Keratinocyte (primary cell): ENCODE results near the gene GAP43. TPM values are rescaled to one million over a fixed set of nuclear protein-coding genes. Genes with fewer than 3 reads are reported as not detected.
"Not testable (repeated sequence)": the region's sequence is repeated elsewhere in the genome, so short reads cannot be mapped to it uniquely, and the experiment has no call there.

ENCODE experiments used
- DNase-seq: peaks from one replicate; pipeline ENCODE4 v3.0.0-alpha.2; 2011; ENCODE audit warnings: low read depth, missing footprints, low spot score
- FAIRE-seq: peaks from 2 replicates; lab custom pipeline; 2011; peaks lifted over from hg19 to GRCh38; lab: Jason Lieb, UNC
- H2AFZ ChIP-seq: 2 replicates; pipeline ENCODE4 v1.6.0; 2012; ENCODE audit warnings: low read length, control low read depth, inconsistent platforms; ENCODE audit not compliant: control insufficient read depth
- H3K27ac ChIP-seq: 2 replicates; pipeline ENCODE4 v1.5.1; 2011; ENCODE audit warnings: low read length; ENCODE audit not compliant: control insufficient read depth, insufficient read depth
- H3K27me3 ChIP-seq: 3 replicates; pipeline ENCODE4 v1.6.0; 2011; ENCODE audit warnings: low read length; ENCODE audit not compliant: control insufficient read depth, insufficient read depth; ENCODE audit errors: extremely low read depth
- H3K36me3 ChIP-seq, 2 experiments: 2 replicates in 1 of 2; 3 replicates in 1 of 2; pipeline ENCODE4 v1.5.1; 2011; ENCODE audit warnings: low read length in 2 of 2, mild to moderate bottlenecking in 1 of 2; ENCODE audit not compliant: control insufficient read depth in 2 of 2, insufficient read depth in 2 of 2; ENCODE audit errors: extremely low read depth in 1 of 2
- H3K4me1 ChIP-seq: 3 replicates; pipeline ENCODE4 v1.5.1; 2011; ENCODE audit warnings: low read length; ENCODE audit not compliant: control insufficient read depth, insufficient read depth; ENCODE audit errors: extremely low read depth
- H3K4me2 ChIP-seq: 3 replicates; pipeline ENCODE4 v1.6.0; 2011; ENCODE audit warnings: low read depth, low read length; ENCODE audit not compliant: control insufficient read depth, insufficient read depth; ENCODE audit errors: extremely low read depth
- H3K4me3 ChIP-seq, 3 experiments: fragments of 200-600 bp in 1 of 3; sonication (generic) in 1 of 3; 2 replicates in 2 of 3; 3 replicates in 1 of 3; pipeline ENCODE4 v1.5.1; 2011 to 2016; ENCODE audit warnings: low read length in 3 of 3, mild to moderate bottlenecking in 3 of 3, control low read depth in 2 of 3, inconsistent platforms in 1 of 3, low read depth in 1 of 3, mixed read lengths in 1 of 3, mixed run types in 1 of 3, moderate library complexity in 1 of 3; ENCODE audit not compliant: control insufficient read depth in 2 of 3, insufficient read depth in 2 of 3; ENCODE audit errors: extremely low read depth in 1 of 3
- H3K79me2 ChIP-seq: 2 replicates; pipeline ENCODE4 v1.6.0; 2012; ENCODE audit warnings: low read length; ENCODE audit not compliant: control insufficient read depth, insufficient read depth
- H3K9ac ChIP-seq: 3 replicates; pipeline ENCODE4 v1.6.0; 2011; ENCODE audit warnings: low read length; ENCODE audit not compliant: control insufficient read depth, insufficient read depth; ENCODE audit errors: extremely low read depth
- H3K9me1 ChIP-seq: 3 replicates; pipeline ENCODE4 v1.6.0; 2011; ENCODE audit warnings: low read length; ENCODE audit not compliant: control insufficient read depth, insufficient read depth; ENCODE audit errors: extremely low read depth
- H3K9me3 ChIP-seq: 2 replicates; pipeline ENCODE4 v1.5.1; 2012; ENCODE audit warnings: low read depth, low read length; ENCODE audit not compliant: control insufficient read depth
- H4K20me1 ChIP-seq: 3 replicates; pipeline ENCODE4 v1.6.0; 2011; ENCODE audit warnings: low read length; ENCODE audit not compliant: control insufficient read depth, insufficient read depth; ENCODE audit errors: extremely low read depth
- EZH2 ChIP-seq: IDR thresholded peaks from one replicate; pipeline ENCODE4 v1.6.1; 2012; ENCODE audit warnings: inconsistent platforms, mild to moderate bottlenecking, low read length, moderate library complexity
- dilution Hi-C: fragments of 300-500 bp; cut with MboI; formaldehyde crosslinking; loops from one replicate; pipeline ENCODE4 v1.7.0; 2020; ENCODE audit warnings: low sequenced_read_pairs; ENCODE audit not compliant: extremely low pct_ligation_motif_present
- polyA plus RNA-seq, 5 experiments: library from polyadenylated mRNA; depleted of rRNA in 3 of 5; stranded (reverse) in 3 of 5; stranded (forward) in 1 of 5; unstranded in 1 of 5; fragments of >200 nt; gene quantifications; 1 replicate in 1 of 5; 2 replicates in 3 of 5; 3 replicates in 1 of 5; pipeline versions ENCODE4 v1.2.1 to v1.2.3, GENCODE V29; 2011 to 2012; ENCODE audit warnings: missing spikeins in 2 of 5, low read depth in 1 of 5, low replicate concordance in 1 of 5
- TF ChIP-seq, protein P1 (sequence below), 3 experiments: IDR thresholded peaks in 1 of 3; conservative IDR thresholded peaks in 1 of 3; optimal IDR thresholded peaks in 1 of 3; 2 replicates in 2 of 3; 3 replicates in 1 of 3; pipeline versions ENCODE3 to v1.5.1; 2011; ENCODE audit warnings: low read length in 3 of 3, mild to moderate bottlenecking in 3 of 3, moderate library complexity in 2 of 3, control low read depth in 1 of 3, inconsistent platforms in 1 of 3; ENCODE audit not compliant: insufficient read depth in 2 of 3; ENCODE audit errors: extremely low read depth in 1 of 3

GAP43 gene
- polyA plus RNA-seq, 1 donor (not counting 4 experiments of a cell fraction or from before 2014, with no cell fraction given), result not detected

DNA sequence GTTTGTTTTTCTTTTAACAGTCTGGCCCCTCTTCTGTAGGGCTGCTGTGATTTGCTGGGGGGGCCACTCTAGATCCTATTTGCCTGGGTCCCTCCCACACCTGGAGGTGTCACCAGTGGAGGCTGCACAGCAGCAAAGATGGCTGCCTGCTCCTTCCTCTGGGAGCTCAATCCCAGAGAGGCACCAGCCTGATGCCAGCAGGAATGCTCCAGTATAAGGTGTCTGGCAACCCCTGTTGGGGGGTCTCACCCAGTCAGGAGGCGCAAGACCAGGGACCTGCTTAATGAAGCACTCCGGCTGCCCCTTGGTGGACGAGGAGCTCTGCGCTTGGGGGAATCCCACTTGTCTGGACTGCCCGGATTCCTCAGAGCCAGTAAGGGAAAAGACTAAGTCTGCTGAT is 118.3 kb downstream of the GAP43 start:
- TF ChIP-seq, protein P1, sequence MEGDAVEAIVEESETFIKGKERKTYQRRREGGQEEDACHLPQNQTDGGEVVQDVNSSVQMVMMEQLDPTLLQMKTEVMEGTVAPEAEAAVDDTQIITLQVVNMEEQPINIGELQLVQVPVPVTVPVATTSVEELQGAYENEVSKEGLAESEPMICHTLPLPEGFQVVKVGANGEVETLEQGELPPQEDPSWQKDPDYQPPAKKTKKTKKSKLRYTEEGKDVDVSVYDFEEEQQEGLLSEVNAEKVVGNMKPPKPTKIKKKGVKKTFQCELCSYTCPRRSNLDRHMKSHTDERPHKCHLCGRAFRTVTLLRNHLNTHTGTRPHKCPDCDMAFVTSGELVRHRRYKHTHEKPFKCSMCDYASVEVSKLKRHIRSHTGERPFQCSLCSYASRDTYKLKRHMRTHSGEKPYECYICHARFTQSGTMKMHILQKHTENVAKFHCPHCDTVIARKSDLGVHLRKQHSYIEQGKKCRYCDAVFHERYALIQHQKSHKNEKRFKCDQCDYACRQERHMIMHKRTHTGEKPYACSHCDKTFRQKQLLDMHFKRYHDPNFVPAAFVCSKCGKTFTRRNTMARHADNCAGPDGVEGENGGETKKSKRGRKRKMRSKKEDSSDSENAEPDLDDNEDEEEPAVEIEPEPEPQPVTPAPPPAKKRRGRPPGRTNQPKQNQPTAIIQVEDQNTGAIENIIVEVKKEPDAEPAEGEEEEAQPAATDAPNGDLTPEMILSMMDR (optimal IDR thresholded peaks at IDR 0.05 in 1 of 3, IDR thresholded peaks at IDR 0.05 in 1 of 3, conservative IDR thresholded peaks at IDR 0.05 in 1 of 3; ENCODE audit: extremely low read depth in 1 of 3, insufficient read depth in 2 of 3, low read length in 3 of 3), result no peak
- no peak for TF ChIP-seq EZH2
- dilution Hi-C loops, result no loop called here

GRCh38 chr3:115744516-115744915 is 121.2 kb downstream of the GAP43 start:
- dilution Hi-C loops, H3K4me3 ChIP-seq, H4K20me1 ChIP-seq, H3K9me3 ChIP-seq, FAIRE-seq, H3K36me3 ChIP-seq, H3K79me2 ChIP-seq, H3K27me3 ChIP-seq, H3K4me2 ChIP-seq, H3K4me1 ChIP-seq, H3K27ac ChIP-seq, H3K9me1 ChIP-seq, DNase-seq, H3K9ac ChIP-seq, H2AFZ ChIP-seq: not testable (repeated sequence)

More for the DNA sequence above, 118.3 kb downstream of the GAP43 start:
- no peaks in the 10 kb centered on the region for H4K20me1 ChIP-seq
- no peaks in the 10 kb centered on the region for H3K79me2 ChIP-seq
- H3K36me3 ChIP-seq, result no peaks in the 10 kb centered on the region
- H3K27ac ChIP-seq, result no peak overlapping the region
- no peak overlapping the region for H3K9ac ChIP-seq
- FAIRE-seq, result no peak
- DNase-seq, result no peak
- H3K4me1 ChIP-seq, result no peaks in the 10 kb centered on the region
- H2AFZ ChIP-seq, result no peak overlapping the region
- no peaks in the 10 kb centered on the region for H3K27me3 ChIP-seq
- H3K9me1 ChIP-seq, result no peaks in the 10 kb centered on the region
- H3K9me3 ChIP-seq, result no peaks in the 10 kb centered on the region
- no peak overlapping the region for H3K4me3 ChIP-seq
- H3K4me2 ChIP-seq, result no peak overlapping the region

- H3K9me1 ChIP-seq, H3K4me3 ChIP-seq, DNase-seq, H3K79me2 ChIP-seq, H3K9me3 ChIP-seq, FAIRE-seq, H3K4me2 ChIP-seq, H3K9ac ChIP-seq, dilution Hi-C loops, H3K27ac ChIP-seq, H3K4me1 ChIP-seq, H3K27me3 ChIP-seq, H4K20me1 ChIP-seq, H2AFZ ChIP-seq, H3K36me3 ChIP-seq: not testable (repeated sequence)
These were observed 129.7 kb downstream of the GAP43 start for GRCh38 chr3:115752978-115753377.
